Heart left ventricle (tissue), 16 donors: Measurements from ENCODE around the gene DNAJA2. TPM values are rescaled to one million over a fixed set of nuclear protein-coding genes. Genes with fewer than 3 reads are reported as not detected.
A peak's percentile ranks its signal among the peaks of the same experiment; 100 is the strongest.

Source experiments
- ATAC-seq, 4 donors: fragments of 200-7000 bp; cut with Tn5 transposase; one replicate each; pipeline ENCODE4 v1.9.1; 2020 to 2022; ENCODE audit warnings: moderate library complexity in 4 of 4, mild to moderate bottlenecking in 3 of 4, moderate number of reproducible peaks in 1 of 4
- DNase-seq, 5 donors: peaks; one replicate each; pipeline ENCODE4 v3.0.0-alpha.2; 2020
- H3K27ac ChIP-seq, 12 donors: fragments of 200-600 bp; sonication (generic) in 4 of 12; one replicate each; pipeline versions ENCODE4 v1.5.0 to v1.8.0; 2016 to 2022; ENCODE audit warnings: mild to moderate bottlenecking in 2 of 12
- H3K27me3 ChIP-seq, 9 donors: fragments of 200-600 bp; sonication (generic) in 2 of 9; one replicate each; pipeline versions ENCODE4 v1.5.1 to v1.8.0; 2016 to 2022; ENCODE audit warnings: mild to moderate bottlenecking in 3 of 9
- H3K36me3 ChIP-seq, 9 donors: fragments of 200-600 bp; sonication (generic) in 2 of 9; one replicate each; pipeline versions ENCODE4 v1.5.0 to v1.8.0; 2018 to 2022; ENCODE audit warnings: mild to moderate bottlenecking in 2 of 9
- H3K4me1 ChIP-seq, 12 donors: fragments of 200-600 bp; sonication (generic) in 4 of 12; one replicate each; pipeline versions ENCODE4 v1.5.0 to v1.8.0; 2016 to 2022; ENCODE audit warnings: mild to moderate bottlenecking in 3 of 12
- H3K4me3 ChIP-seq, 12 donors: fragments of 200-600 bp; sonication (generic) in 4 of 12; one replicate each; pipeline versions ENCODE4 v1.5.0 to v1.8.0; 2017 to 2022; ENCODE audit warnings: mild to moderate bottlenecking in 9 of 12, moderate library complexity in 4 of 12
- H3K9me3 ChIP-seq, 12 donors: fragments of 200-600 bp; sonication (generic) in 4 of 12; one replicate each; pipeline versions ENCODE4 v1.5.0 to v1.8.0; 2016 to 2022; ENCODE audit warnings: mild to moderate bottlenecking in 1 of 12
- CTCF ChIP-seq, 12 donors: fragments of 200-600 bp; sonication (generic) in 4 of 12; IDR thresholded peaks; one replicate each; pipeline versions ENCODE4 v1.5.0 to v1.8.0; 2018 to 2022; ENCODE audit warnings: antibody characterized with exemption in 12 of 12, mild to moderate bottlenecking in 5 of 12
- POLR2A ChIP-seq, 2 donors: fragments of 450-650 bp; IDR thresholded peaks; one replicate each; pipeline ENCODE4 v1.6.1; 2017; ENCODE audit warnings: antibody characterized with exemption in 2 of 2, mild to moderate bottlenecking in 2 of 2, moderate library complexity in 2 of 2
- WGBS, 4 donors: extraction: QIAGEN DNeasy Blood & Tissue Kit in 2 of 4; methylation state at CpG; one replicate each; pipeline versions ENCODE4 v1.1.5 to v1.1.7; 2013 to 2018; 5-methylcytosine and 5-hydroxymethylcytosine counted together
- intact Hi-C, 10 donors: fragments of 100-400 bp; cut with DNase I; formaldehyde crosslinking; loops; one replicate each; pipeline versions ENCODE4 v1.11.1 to v1.14.2; 2022
- long read RNA-seq, 3 donors: library from polyadenylated mRNA; unstranded; transcript quantifications; one replicate each; pipeline ENCODE4 v2.0.0, GENCODE V29; 2020 to 2021
- polyA plus RNA-seq, 2 donors: library from polyadenylated mRNA; stranded (reverse); fragments of 200-250 nt; gene quantifications; one replicate each; pipeline ENCODE4 v1.2.3, GENCODE V29; 2013
- total RNA-seq, 9 donors: library from RNA; depleted of rRNA in 2 of 9; stranded (reverse); fragments of >200 nt in 2 of 9; fragmentation: NEBNext Ultra II Directional in 3 of 9; extraction: Animal tissue kit (Norgen Biotek cat#: 25700) in 3 of 9; gene quantifications; one replicate each; pipeline versions ENCODE4 v1.1.0 to v1.2.4, GENCODE V29; 2016 to 2023
- donor health status: ischemic (EF 13 %, LVEDD 7.1; RV severe dilation, severe dysfunction).
- donor health status: healthy with polysubstance abuse.
- donor health status: DM: no; HTN: yes; CAD: no.
- donor health status: DM: no; HTN: no; CAD: no.
- donor health status: ischemic (EF 25% LVEDD 6.9; RV normal size, moderate dysfunction).
- donor health status: ischemic (EF 25% LVEDD 5.7; RV mildly dilated, moderate dysfunction).
- donor health status: healthy.
- donor health status: DM: yes; HTN: yes; CAD: no.
- donor health status: ischemic (EF 35%, LVEDD 5.7; RV mildly dilated, moderate dysfunction).
- donor health status: nonischemic (EF 11% LVEDD 7.7; RV severe dilation, severe dysfunction).
- donor health status: DM: yes; HTN: yes; CAD: no.
- donor health status: PGD.
- donor health status: ischemic (EF 29% LVEDD 5.4; RV normal size, mild dysfunction).
- donor health status: nonischemic (EF 23%, LVEDD 6.1; RV moderate dilation, normal function).

DNAJA2 gene
- total RNA-seq (10 to 100 TPM; 58.5 to 92.6 (median 81.4) TPM), polyA plus RNA-seq (10 to 100 TPM; 46.5 to 67.7 TPM)
- long read RNA-seq, donor 1, transcript DNAJA2-201 (9 exons, 3,122 nt): major isoform, 252 of 262 reads
- long read RNA-seq, donor 1, partial matches to known transcripts: 6 of 262 reads
- long read RNA-seq, donor 1, other reads (novel, unspliced or antisense): 4 of 262 reads
- long read RNA-seq, donor 2, transcript DNAJA2-201 (9 exons, 3,122 nt): major isoform, 903 of 937 reads
- long read RNA-seq, donor 2, partial matches to known transcripts: 18 of 937 reads
- long read RNA-seq, donor 2, other reads (novel, unspliced or antisense): 16 of 937 reads
- long read RNA-seq, donor 3, transcript DNAJA2-201 (9 exons, 3,122 nt): major isoform, 248 of 261 reads
- long read RNA-seq, donor 3, partial matches to known transcripts: 9 of 261 reads
- long read RNA-seq, donor 3, other reads (novel, unspliced or antisense): 3 of 261 reads

GRCh38 chr16:46973207-46973995 lies at the start of gene DNAJA2:
TSS of gene DNAJA2 (minus strand) at chr16:46973674. CDS start at chr16:46973572, 102 bp downstream.
- intact Hi-C loops: loop anchor here in 4 of 10 donors (2.0 to 10.0 kb wide), 4 partner anchors 64 to 489 kb away; partner anchors contain the start of genes ITFG1 (in 1 of the 4), NETO2 (in 1 of the 4) and PHKB (in 1 of the 4)
- ATAC-seq (peak; percentile 97 to 99 (median 99)), DNase-seq (peak; percentile 93 to 97 (median 94))
- WGBS, 4 donors: 0 to 1% (median 1%) methylated on average over 31 to 86 of the region's 86 CpGs
- H3K4me1 ChIP-seq: peaks cover 0 to 53% (median 39%) of the 10 kb centered on the region in 12 donors
- peaks cover 0 to 35% (median 33%) of the 10 kb centered on the region in 9 donors for H3K36me3 ChIP-seq
- H3K27ac ChIP-seq: peak within 1 kb of the TSS; percentile 90 to 99 (median 96)
- no peaks in the 10 kb centered on the region for H3K9me3 ChIP-seq
- peak in 1 of 2 donors; percentile 91 for TF ChIP-seq POLR2A (IDR thresholded peaks at IDR 0.05)
- peak in 2 of 12 donors; percentile 23 to 29 for TF ChIP-seq CTCF (IDR thresholded peaks at IDR 0.05)
- H3K27me3 ChIP-seq: no peaks in the 10 kb centered on the region
- peak within 1 kb of the TSS; percentile 72 to 98 (median 84) for H3K4me3 ChIP-seq

- WGBS, 4 donors: 63 to 81% (median 76%) methylated on average over 2 of the region's 2 CpGs
- intact Hi-C loops: loop anchor here in 2 of 10 donors (2.0 to 10.0 kb wide), 2 partner anchors 51 to 165 kb away; no protein-coding TSS in a partner anchor
- no peaks in the 10 kb centered on the region for H3K27me3 ChIP-seq
- ATAC-seq: no peak
- no peak for DNase-seq
- no peaks in the 10 kb centered on the region for H3K9me3 ChIP-seq
- peak in 1 of 12 donors; percentile 16 for TF ChIP-seq CTCF (IDR thresholded peaks at IDR 0.05)
- TF ChIP-seq POLR2A (IDR thresholded peaks at IDR 0.05): no peak
- peaks cover 0 to 16% (median 0%) of the 10 kb centered on the region in 12 donors for H3K4me1 ChIP-seq
- H3K36me3 ChIP-seq: no peaks in the 10 kb centered on the region
- H3K27ac ChIP-seq: no peak overlapping the region
- H3K4me3 ChIP-seq: no peak overlapping the region
Observed at GRCh38 chr16:47019568-47019967, 46.1 kb upstream of the DNAJA2 start.

GRCh38 chr16:47018223-47018891 lies 44.9 kb upstream of the DNAJA2 start:
- Histone ChIP-seq H3K27ac (no peak overlapping the region), H3K9me3 (no peaks in the 10 kb centered on the region), H3K27me3 (no peaks in the 10 kb centered on the region), H3K4me1 (peaks cover 0 to 16% (median 0%) of the 10 kb centered on the region in 12 donors), H3K4me3 (no peak overlapping the region), H3K36me3 (no peaks in the 10 kb centered on the region)
- DNase-seq (peak in 1 of 5 donors; percentile 12), ATAC-seq (peak; percentile 42 to 77 (median 74))
- TF ChIP-seq POLR2A (IDR thresholded peaks at IDR 0.05) (no peak), CTCF (IDR thresholded peaks at IDR 0.05) (peak in 11 of 12 donors; percentile 11 to 47 (median 33))
- intact Hi-C loops: loop anchor here in 2 of 10 donors (2.0 to 10.0 kb wide), 2 partner anchors 50 to 164 kb away; no protein-coding TSS in a partner anchor
- 54 to 56% (median 55%) methylated on average over 14 of the region's 14 CpGs for WGBS, 4 donors
